ENCODE measurements around the gene PLA1A.

Gene PLA1A

DNA sequence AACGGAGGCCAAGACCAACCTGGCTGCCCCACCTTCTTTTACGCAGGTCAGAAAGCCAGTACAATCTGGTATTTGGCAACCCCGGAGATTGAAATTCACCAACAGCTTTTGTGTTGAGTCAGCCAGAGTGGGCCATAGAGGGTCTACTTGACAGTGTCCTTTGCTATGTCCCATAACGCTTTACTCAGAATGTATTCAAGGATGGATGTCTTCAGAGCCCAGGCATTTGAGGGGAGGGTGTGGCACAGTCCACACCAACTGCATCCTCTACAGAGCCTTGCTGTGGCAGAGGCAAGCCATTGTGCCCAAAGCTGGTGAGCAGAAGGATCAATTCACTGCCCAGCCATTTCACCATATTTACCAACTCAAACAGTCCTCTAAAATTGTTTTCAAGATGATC is 18.4 kb downstream of the PLA1A start:
- no peak for DNase-seq (ENCODE audit: low read depth, low spot score)
- TF ChIP-seq, protein P1, sequence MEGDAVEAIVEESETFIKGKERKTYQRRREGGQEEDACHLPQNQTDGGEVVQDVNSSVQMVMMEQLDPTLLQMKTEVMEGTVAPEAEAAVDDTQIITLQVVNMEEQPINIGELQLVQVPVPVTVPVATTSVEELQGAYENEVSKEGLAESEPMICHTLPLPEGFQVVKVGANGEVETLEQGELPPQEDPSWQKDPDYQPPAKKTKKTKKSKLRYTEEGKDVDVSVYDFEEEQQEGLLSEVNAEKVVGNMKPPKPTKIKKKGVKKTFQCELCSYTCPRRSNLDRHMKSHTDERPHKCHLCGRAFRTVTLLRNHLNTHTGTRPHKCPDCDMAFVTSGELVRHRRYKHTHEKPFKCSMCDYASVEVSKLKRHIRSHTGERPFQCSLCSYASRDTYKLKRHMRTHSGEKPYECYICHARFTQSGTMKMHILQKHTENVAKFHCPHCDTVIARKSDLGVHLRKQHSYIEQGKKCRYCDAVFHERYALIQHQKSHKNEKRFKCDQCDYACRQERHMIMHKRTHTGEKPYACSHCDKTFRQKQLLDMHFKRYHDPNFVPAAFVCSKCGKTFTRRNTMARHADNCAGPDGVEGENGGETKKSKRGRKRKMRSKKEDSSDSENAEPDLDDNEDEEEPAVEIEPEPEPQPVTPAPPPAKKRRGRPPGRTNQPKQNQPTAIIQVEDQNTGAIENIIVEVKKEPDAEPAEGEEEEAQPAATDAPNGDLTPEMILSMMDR (IDR thresholded peaks at IDR 0.05; ENCODE audit: low read depth, low read length): no peak
- no peak overlapping the region for H3K4me3 ChIP-seq (ENCODE audit: low read depth, low read length)
- in situ Hi-C loops (cut with HindIII; ENCODE audit: low sequenced_read_pairs): no loop called here

DNA sequence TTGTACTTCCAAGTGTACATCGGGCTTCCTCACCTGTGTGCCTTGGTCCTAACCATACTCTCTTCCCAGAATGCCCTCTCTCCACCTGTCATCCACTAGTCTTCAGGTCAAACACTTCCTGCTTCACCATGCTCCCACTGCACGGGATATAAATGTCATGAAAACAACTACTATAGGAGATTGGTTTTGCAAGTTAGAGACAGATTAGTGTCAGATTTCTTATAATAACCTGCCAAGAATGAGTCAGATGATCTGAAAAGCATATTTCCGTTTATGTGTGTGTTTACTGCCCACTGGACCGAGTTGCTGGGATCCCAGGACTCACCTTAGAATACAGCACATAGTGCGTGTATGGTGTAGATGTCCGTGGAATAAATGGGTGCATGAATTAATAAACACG is 21.4 kb downstream of the PLA1A start:
- no peak for DNase-seq (ENCODE audit: low read depth, low spot score)
- TF ChIP-seq, protein P1 (IDR thresholded peaks at IDR 0.05; ENCODE audit: low read depth, low read length): no peak
- in situ Hi-C loops (cut with HindIII; ENCODE audit: low sequenced_read_pairs): no loop called here
- no peak overlapping the region for H3K4me3 ChIP-seq (ENCODE audit: low read depth, low read length)

DNA sequence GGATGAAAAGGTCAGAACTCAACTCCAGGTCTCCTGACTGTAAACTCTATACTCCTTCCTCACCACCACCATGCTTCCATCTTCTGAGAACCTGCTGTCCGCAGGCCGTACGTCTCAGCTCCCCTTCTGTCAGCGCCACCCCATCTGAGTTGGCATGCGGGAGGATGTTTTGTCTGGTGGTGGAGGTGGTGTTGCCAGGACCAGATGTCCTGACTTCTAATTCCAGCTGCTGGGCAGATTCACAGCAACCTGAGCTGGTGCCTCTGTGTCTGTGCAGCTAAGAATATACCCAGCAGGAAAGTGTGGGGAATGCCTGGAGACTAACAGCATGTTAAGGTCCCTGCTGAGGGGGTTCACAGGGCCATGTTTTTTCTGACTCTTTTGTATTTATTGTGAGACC is 23.2 kb downstream of the PLA1A start:
- H3K4me3 ChIP-seq (ENCODE audit: low read depth, low read length): no peak overlapping the region
- DNase-seq (ENCODE audit: low read depth, low spot score): no peak
- in situ Hi-C loops (cut with HindIII; ENCODE audit: low sequenced_read_pairs): no loop called here
- TF ChIP-seq, protein P1 (IDR thresholded peaks at IDR 0.05; ENCODE audit: low read depth, low read length): no peak

DNA sequence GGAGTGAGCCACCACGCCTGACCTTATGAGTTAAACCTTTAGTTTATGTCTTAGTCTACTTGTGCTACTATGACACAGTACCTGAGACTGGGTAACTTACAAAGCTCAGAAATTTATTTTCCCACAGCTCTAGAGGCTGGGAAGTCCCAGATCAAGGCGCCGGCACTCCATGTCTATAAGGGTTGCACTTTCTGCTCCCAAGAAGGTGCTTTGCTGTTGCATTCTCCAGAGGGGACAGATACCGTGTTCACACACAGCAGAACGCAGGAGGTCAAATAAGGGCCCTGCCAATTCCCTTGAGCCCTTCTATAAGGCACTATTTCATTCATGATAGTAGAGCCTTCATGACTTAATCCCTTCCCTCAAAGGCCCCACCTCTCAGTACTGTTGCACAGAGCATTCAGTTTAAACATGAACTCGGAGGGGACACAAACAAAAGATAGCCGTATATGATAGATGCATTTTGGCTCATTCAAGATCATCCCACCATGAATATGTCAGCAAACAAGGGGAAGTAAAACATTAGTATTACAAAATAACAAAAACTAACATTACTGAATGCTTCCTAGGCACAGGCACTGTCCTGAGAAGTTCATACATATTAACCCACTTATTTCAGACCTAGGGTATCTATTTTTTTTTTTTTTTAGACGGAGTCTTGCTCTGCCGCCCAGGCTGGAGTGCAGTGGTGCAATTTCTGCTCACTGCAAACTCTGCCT is 26.5 kb downstream of the PLA1A start:
- TF ChIP-seq, protein P1 (IDR thresholded peaks at IDR 0.05; ENCODE audit: low read depth, low read length): no peak
- no peak for DNase-seq (ENCODE audit: low read depth, low spot score)
- H3K4me3 ChIP-seq (ENCODE audit: low read depth, low read length): no peak overlapping the region
- in situ Hi-C loops (cut with HindIII; ENCODE audit: low sequenced_read_pairs): no loop called here

DNA sequence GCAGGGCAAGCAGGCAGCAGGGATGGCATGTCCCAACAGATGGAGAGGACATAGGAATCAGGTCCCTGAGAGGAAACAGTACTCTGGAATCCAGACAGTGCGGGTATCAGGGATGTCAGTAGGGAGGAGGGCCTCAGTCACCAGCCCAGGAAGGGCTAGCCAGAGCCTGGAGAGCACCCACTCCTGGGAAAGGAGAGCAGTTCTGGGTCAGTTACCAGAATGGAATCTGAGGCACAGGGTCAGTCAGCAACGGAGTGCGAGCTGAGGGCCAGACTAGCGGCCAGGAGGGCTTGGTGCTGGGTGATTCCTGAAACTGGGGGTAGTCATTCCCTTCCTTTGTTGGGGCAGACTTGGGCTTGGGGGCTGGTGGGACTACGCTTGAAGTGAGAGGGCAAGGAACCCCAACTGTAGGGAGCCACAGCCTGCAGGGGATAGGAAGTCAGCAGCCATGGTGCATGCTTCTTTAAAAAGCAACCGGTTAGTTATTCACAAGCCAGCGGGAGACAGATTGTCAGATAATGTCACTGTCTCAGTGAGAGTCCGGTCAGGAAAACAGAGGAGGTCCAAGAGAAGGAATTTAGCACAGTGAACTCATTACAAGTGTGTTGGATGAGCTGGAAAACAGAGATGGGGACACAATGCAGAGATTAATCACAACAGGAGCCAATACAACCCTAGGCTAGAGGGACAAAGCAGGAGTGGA is 27.9 kb downstream of the PLA1A start:
- DNase-seq (ENCODE audit: low read depth, low spot score): no peak
- no peak overlapping the region for H3K4me3 ChIP-seq (ENCODE audit: low read depth, low read length)
- in situ Hi-C loops (cut with HindIII; ENCODE audit: low sequenced_read_pairs): no loop called here
- TF ChIP-seq, protein P1 (IDR thresholded peaks at IDR 0.05; ENCODE audit: low read depth, low read length): no peak

DNA sequence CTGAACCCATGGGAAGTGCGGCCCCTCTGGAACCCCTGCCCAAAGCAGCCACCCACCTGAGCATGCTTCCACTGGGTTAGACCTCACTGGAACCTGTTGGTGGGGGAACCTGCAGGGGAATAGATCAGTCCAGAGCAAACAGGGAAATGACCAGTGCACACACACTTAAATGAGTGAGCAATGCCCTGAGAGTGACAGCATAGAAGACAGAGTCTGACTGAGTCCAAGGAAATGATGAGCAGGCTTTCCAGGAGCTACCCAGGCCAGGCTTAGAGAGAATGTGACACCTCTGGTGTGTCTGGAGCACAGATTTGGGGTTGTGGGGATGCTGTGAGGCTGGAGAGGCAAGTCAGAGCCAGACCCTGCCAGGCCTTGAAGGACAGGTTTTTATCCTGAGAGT is 28.5 kb downstream of the PLA1A start:
- DNase-seq (ENCODE audit: low read depth, low spot score): no peak
- in situ Hi-C loops (cut with HindIII; ENCODE audit: low sequenced_read_pairs): no loop called here
- TF ChIP-seq, protein P1 (IDR thresholded peaks at IDR 0.05; ENCODE audit: low read depth, low read length): no peak
- no peak overlapping the region for H3K4me3 ChIP-seq (ENCODE audit: low read depth, low read length)

Data from astrocyte of the spinal cord (primary cell).